ENCODE measurements around the gene SMIM29. TPM values are rescaled to one million over a fixed set of nuclear protein-coding genes. Genes with fewer than 3 reads are reported as not detected.

SMIM29 gene
- total RNA-seq, 1 experiment from 2014 or later: 25.1 TPM

DNA sequence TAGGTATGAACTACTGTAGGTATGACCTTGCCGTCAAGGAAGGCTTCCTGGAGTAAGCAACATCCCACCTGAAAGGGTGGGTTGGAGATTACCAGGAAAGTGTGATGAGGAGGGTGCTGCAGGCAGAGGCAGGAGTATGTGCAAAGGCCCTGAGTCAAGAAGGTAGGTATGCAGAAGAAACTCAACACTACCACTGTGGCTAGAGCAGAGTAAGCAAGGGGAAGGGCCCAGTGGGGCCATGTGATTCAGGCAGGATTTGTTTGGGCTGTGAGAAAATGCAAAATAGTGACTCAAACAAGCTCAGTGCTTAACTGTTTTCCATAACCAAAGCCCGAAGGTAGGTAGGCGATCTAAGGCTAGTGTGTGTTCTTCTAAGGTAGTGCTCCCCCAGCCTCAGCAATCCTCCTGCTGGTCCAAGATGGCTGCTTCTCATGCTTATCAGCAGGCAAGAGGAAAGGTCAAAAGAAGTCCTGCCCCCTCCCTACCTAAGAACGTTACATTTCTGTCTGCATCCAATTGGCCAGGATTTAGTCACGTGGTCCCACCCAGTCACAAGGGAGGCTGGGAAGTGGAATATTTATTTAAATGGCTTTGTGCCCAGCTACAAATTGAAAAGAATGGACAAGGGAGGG lies 48.4 kb downstream of the SMIM29 start:
- POLR2A ChIA-PET: interaction anchor here (1.5 to 2.3 kb wide), 6 partner anchors 9 to 47 kb away, joined by 4 to 31 read pairs (median 12); partner anchors contain the start of genes HMGA1 and SMIM29
- H2AFZ ChIP-seq (ENCODE audit: low read depth, low read length, poor library complexity, severe bottlenecking): peak overlapping the region; percentile 60
- no peak overlapping the region for H3K4me3 ChIP-seq (replicated peaks in 1 of 2; ENCODE audit: low read depth in 1 of 2, low read length in 2 of 2)
- H3K9me2 ChIP-seq (ENCODE audit: insufficient read depth): no peaks in the 10 kb centered on the region
- H3K4me2 ChIP-seq (ENCODE audit: low read length): 0 out of 2 replicates have a peak overlapping the region, but pooled peaks have one; percentile 8
- H3K27ac ChIP-seq (ENCODE audit: low read depth, low read length): no peak overlapping the region
- DNase-seq (ENCODE audit: low read depth, low spot score) (no peak), ATAC-seq (no peak)
- H3K79me2 ChIP-seq (ENCODE audit: insufficient read depth, low read length): no peaks in the 10 kb centered on the region
- H3K27me3 ChIP-seq (ENCODE audit: insufficient read depth, low read length): no peaks in the 10 kb centered on the region
- TF ChIP-seq YY1 (IDR thresholded peaks at IDR 0.05; ENCODE audit: extremely low read depth, insufficient replicate concordance, low read depth, low read length): peak; percentile 16
- TF ChIP-seq, protein P1, sequence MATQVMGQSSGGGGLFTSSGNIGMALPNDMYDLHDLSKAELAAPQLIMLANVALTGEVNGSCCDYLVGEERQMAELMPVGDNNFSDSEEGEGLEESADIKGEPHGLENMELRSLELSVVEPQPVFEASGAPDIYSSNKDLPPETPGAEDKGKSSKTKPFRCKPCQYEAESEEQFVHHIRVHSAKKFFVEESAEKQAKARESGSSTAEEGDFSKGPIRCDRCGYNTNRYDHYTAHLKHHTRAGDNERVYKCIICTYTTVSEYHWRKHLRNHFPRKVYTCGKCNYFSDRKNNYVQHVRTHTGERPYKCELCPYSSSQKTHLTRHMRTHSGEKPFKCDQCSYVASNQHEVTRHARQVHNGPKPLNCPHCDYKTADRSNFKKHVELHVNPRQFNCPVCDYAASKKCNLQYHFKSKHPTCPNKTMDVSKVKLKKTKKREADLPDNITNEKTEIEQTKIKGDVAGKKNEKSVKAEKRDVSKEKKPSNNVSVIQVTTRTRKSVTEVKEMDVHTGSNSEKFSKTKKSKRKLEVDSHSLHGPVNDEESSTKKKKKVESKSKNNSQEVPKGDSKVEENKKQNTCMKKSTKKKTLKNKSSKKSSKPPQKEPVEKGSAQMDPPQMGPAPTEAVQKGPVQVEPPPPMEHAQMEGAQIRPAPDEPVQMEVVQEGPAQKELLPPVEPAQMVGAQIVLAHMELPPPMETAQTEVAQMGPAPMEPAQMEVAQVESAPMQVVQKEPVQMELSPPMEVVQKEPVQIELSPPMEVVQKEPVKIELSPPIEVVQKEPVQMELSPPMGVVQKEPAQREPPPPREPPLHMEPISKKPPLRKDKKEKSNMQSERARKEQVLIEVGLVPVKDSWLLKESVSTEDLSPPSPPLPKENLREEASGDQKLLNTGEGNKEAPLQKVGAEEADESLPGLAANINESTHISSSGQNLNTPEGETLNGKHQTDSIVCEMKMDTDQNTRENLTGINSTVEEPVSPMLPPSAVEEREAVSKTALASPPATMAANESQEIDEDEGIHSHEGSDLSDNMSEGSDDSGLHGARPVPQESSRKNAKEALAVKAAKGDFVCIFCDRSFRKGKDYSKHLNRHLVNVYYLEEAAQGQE (IDR thresholded peaks at IDR 0.05; ENCODE audit: low read depth): no peak
- peaks cover 4 to 57% of the 10 kb centered on the region in 2 experiments for H3K4me1 ChIP-seq (ENCODE audit: control insufficient read depth in 1 of 2, insufficient read depth in 2 of 2, low read length in 2 of 2)
- H4K20me1 ChIP-seq (ENCODE audit: insufficient read depth): no peaks in the 10 kb centered on the region
- H3K36me3 ChIP-seq (ENCODE audit: control insufficient read depth in 1 of 2, insufficient read depth in 2 of 2, low read length in 2 of 2): no peaks in the 10 kb centered on the region
- no peaks in the 10 kb centered on the region for H3K9me3 ChIP-seq (ENCODE audit: control insufficient read depth in 1 of 2, insufficient read depth in 1 of 2, low read depth in 1 of 2, low read length in 2 of 2)
- intact Hi-C loops (cut with micrococcal nuclease): no loop called here
- RAD21 ChIA-PET (ENCODE audit: low non-redundant PET in 1 of 2, low total read pairs in 2 of 2, uncharacterized antibody in 2 of 2, unreplicated experiment in 2 of 2): interaction anchor here in 1 of 2 experiments (0.9 kb wide), 1 partner anchor 214 kb away, joined by 3 read pairs; no protein-coding TSS in a partner anchor
- H3K9ac ChIP-seq (ENCODE audit: low read length): no peak overlapping the region
- BruUV-seq (replicated peaks): no TSS peak
- CTCF ChIA-PET: no interaction called here

DNA sequence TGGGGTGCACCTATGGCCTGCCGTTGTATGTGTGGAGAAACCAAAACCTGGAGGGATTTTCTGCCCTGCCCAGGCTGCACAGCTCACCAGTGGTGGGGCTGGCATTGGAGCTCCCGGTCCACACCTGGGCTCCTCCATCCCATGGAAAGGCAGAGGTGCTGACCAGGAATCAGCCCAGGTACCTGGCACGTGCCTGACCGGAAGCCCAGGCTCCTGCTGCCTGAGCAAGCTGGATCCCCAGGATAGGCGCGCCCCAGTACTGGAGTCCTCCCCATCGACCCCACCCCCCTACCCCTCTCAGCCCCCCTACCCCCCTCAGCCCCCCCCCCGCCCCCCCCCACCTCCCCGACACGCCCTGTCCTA lies 52.0 kb downstream of the SMIM29 start:
- Histone ChIP-seq H3K9me3 (ENCODE audit: control insufficient read depth in 1 of 2, insufficient read depth in 1 of 2, low read depth in 1 of 2, low read length in 2 of 2) (no peaks in the 10 kb centered on the region), H3K27ac (ENCODE audit: low read depth, low read length) (no peak overlapping the region; the same call in 1 of the 2 replicates), H3K4me3 (replicated peaks in 1 of 2; ENCODE audit: low read depth in 1 of 2, low read length in 2 of 2) (no peak overlapping the region), H3K4me1 (ENCODE audit: control insufficient read depth in 1 of 2, insufficient read depth in 2 of 2, low read length in 2 of 2) (peaks cover 4 to 37% of the 10 kb centered on the region in 2 experiments), H4K20me1 (ENCODE audit: insufficient read depth) (no peaks in the 10 kb centered on the region), H3K4me2 (ENCODE audit: low read length) (peak overlapping the region; percentile 74), H3K79me2 (ENCODE audit: insufficient read depth, low read length) (no peaks in the 10 kb centered on the region), H3K36me3 (ENCODE audit: control insufficient read depth in 1 of 2, insufficient read depth in 2 of 2, low read length in 2 of 2) (no peaks in the 10 kb centered on the region), H3K9me2 (ENCODE audit: insufficient read depth) (no peaks in the 10 kb centered on the region), H3K9ac (ENCODE audit: low read length) (peak overlapping the region; percentile 41), H3K27me3 (ENCODE audit: insufficient read depth, low read length) (no peaks in the 10 kb centered on the region), H2AFZ (ENCODE audit: low read depth, low read length, poor library complexity, severe bottlenecking) (peak overlapping the region; percentile 82)
- ChIA-PET RAD21 (ENCODE audit: low non-redundant PET in 1 of 2, low total read pairs in 2 of 2, uncharacterized antibody in 2 of 2, unreplicated experiment in 2 of 2) (interaction anchor here (1.4 to 1.6 kb wide), 4 partner anchors 27 to 52 kb away, joined by 3 to 7 read pairs (median 6); partner anchors contain the start of gene SMIM29 (in 2 of the 2)), CTCF (interaction anchor here (1.2 to 2.1 kb wide), 6 partner anchors 10 to 413 kb away, joined by 4 to 17 read pairs (median 6); no protein-coding TSS in a partner anchor), POLR2A (interaction anchor here (0.6 to 3.4 kb wide), 6 partner anchors 33 to 900 kb away, joined by 3 to 27 read pairs (median 8); partner anchors contain the start of gene SMIM29)
- intact Hi-C loops (cut with micrococcal nuclease): loop anchor here (1.0 to 2.0 kb wide), 2 partner anchors 50 to 218 kb away; no protein-coding TSS in a partner anchor
- ATAC-seq (no peak), DNase-seq (ENCODE audit: low read depth, low spot score) (no peak)
- no TSS peak for BruUV-seq (replicated peaks)
- no peak for TF ChIP-seq POLR2AphosphoS5 (IDR thresholded peaks at IDR 0.05; ENCODE audit: low read depth, low read length)
- TF ChIP-seq EZH2phosphoT487 (IDR thresholded peaks at IDR 0.05; ENCODE audit: borderline replicate concordance): no peak
- no peak for TF ChIP-seq RAD21 (IDR thresholded peaks at IDR 0.05; ENCODE audit: low read depth)
- no peak for TF ChIP-seq CEBPB (IDR thresholded peaks at IDR 0.05; ENCODE audit: low read depth)
- no peak for TF ChIP-seq JUND (IDR thresholded peaks at IDR 0.05)
- TF ChIP-seq, protein P1 (IDR thresholded peaks at IDR 0.05; ENCODE audit: low read depth): no peak
